Pancreas (tissue), 10 donors: Measurements from ENCODE around the gene PTPRU. TPM values are rescaled to one million over a fixed set of nuclear protein-coding genes. Genes with fewer than 3 reads are reported as not detected.

Experiments used
- ATAC-seq, 4 donors: fragments of 200-7000 bp; cut with Tn5 transposase; one replicate each; pipeline versions ENCODE4 v1.8.0 to v1.9.1; 2020; ENCODE audit warnings: mild to moderate bottlenecking in 4 of 4, moderate library complexity in 4 of 4
- DNase-seq, 6 donors: peaks; one replicate each; pipeline ENCODE4 v3.0.0-alpha.2; 2020
- FAIRE-seq: peaks from 2 replicates; lab custom pipeline; 2012; peaks lifted over from hg19 to GRCh38; lab: Jason Lieb, UNC
- H3K27ac ChIP-seq, 4 donors: fragments of 200-600 bp; sonication (generic); 1 replicate in 3 of 4; 2 replicates in 1 of 4; pipeline versions ENCODE4 v1.5.0 to v1.8.0; 2020
- H3K27me3 ChIP-seq, 4 donors: fragments of 200-600 bp; one replicate each; pipeline ENCODE4 v1.8.0; 2021
- H3K36me3 ChIP-seq, 3 donors: fragments of 200-600 bp; sonication (generic) in 1 of 3; one replicate each; pipeline versions ENCODE4 v1.5.0 to v1.8.0; 2020 to 2021
- H3K4me1 ChIP-seq, 3 donors: fragments of 200-600 bp; one replicate each; pipeline ENCODE4 v1.8.0; 2021
- H3K4me3 ChIP-seq, 4 donors: fragments of 200-600 bp; sonication (generic) in 2 of 4; one replicate each; pipeline versions ENCODE4 v1.5.0 to v1.8.0; 2020 to 2021
- H3K9me3 ChIP-seq, 4 donors: fragments of 200-600 bp; one replicate each; pipeline ENCODE4 v1.8.0; 2021
- CTCF ChIP-seq, 4 donors: fragments of 200-600 bp; sonication (generic) in 3 of 4; IDR thresholded peaks; one replicate each; pipeline versions ENCODE4 v1.5.0 to v1.8.0; 2021; ENCODE audit warnings: antibody characterized with exemption in 4 of 4
- WGBS, 2 donors: extraction: QIAGEN DNeasy Blood & Tissue Kit; methylation state at CpG; one replicate each; pipeline ENCODE4 v1.1.7; 2013; 5-methylcytosine and 5-hydroxymethylcytosine counted together
- intact Hi-C, 3 donors: fragments of 100-400 bp; cut with DNase I; formaldehyde crosslinking; loops; one replicate each; pipeline versions ENCODE4 v1.11.1 to v1.14.2; 2022
- polyA plus RNA-seq, 2 donors: library from polyadenylated mRNA; stranded (reverse); fragments of 200-250 nt; gene quantifications; one replicate each; pipeline ENCODE4 v1.2.3, GENCODE V29; 2013
- total RNA-seq, 6 donors: library from RNA; stranded (reverse); fragmentation: NEBNext Ultra II Directional in 4 of 6; extraction: Animal tissue kit (Norgen Biotek cat#: 25700) in 4 of 6; gene quantifications; one replicate each; pipeline versions ENCODE4 v1.2.1 to v1.2.4, GENCODE V29; 2021 to 2023
- donor health status: healthy with polysubstance abuse.
- donor health status: DM: no; HTN: no; CAD: no; lungs with moderate emphysema.
- donor health status: DM: no; HTN: no; CAD: no.
- donor health status: control.
- donor health status: control.
- donor health status: Bipolar disorder and iron deficiency.
- donor health status: DM: yes; HTN: yes; CAD: no.
- donor health status: DM: no; HTN: no; CAD: no.
- donor health status: DM: no; HTN: no; CAD: no.
- donor health status: DM: yes; HTN: yes; CAD: no.

PTPRU gene
- total and polyA plus RNA-seq, 8 donors: 12.3 to 20.9 (median 15.2) TPM

- no peak for TF ChIP-seq CTCF (IDR thresholded peaks at IDR 0.05)
- Histone ChIP-seq H3K27me3 (no peaks in the 10 kb centered on the region), H3K4me1 (no peaks in the 10 kb centered on the region), H3K27ac (no peak overlapping the region), H3K9me3 (no peaks in the 10 kb centered on the region), H3K4me3 (no peak overlapping the region), H3K36me3 (peaks cover 0 to 15% (median 0%) of the 10 kb centered on the region in 3 donors)
- ATAC-seq (no peak), FAIRE-seq (no peak), DNase-seq (no peak)
- WGBS, 2 donors: 61 to 63% methylated on average over 4 of the region's 4 CpGs
- intact Hi-C loops: loop anchor here in 1 of 3 donors (10.0 kb wide), 1 partner anchor 424 kb away; no protein-coding TSS in a partner anchor
Measured at GRCh38 chr1:29208442-29208841, 27.9 kb upstream of the PTPRU start.

GRCh38 chr1:29209173-29209572 is 27.1 kb upstream of the PTPRU start:
- H3K27ac ChIP-seq: no peak overlapping the region
- no peak for FAIRE-seq

GRCh38 chr1:29210278-29211085 is 25.8 kb upstream of the PTPRU start:
- no peak for ATAC-seq
- 91 to 93% methylated on average over 7 of the region's 7 CpGs for WGBS, 2 donors
- peaks cover 0 to 20% (median 0%) of the 10 kb centered on the region in 3 donors for H3K36me3 ChIP-seq
- intact Hi-C loops: no loop called here
- H3K4me1 ChIP-seq: no peaks in the 10 kb centered on the region
- no peak overlapping the region for H3K27ac ChIP-seq
- no peak for DNase-seq
- no peak overlapping the region for H3K4me3 ChIP-seq
- H3K27me3 ChIP-seq: no peaks in the 10 kb centered on the region
- no peak for FAIRE-seq
- no peaks in the 10 kb centered on the region for H3K9me3 ChIP-seq
- no peak for TF ChIP-seq CTCF (IDR thresholded peaks at IDR 0.05)

More at GRCh38 chr1:29209173-29209572, 27.1 kb upstream of the PTPRU start:
- 71 to 73% methylated on average over 5 of the region's 5 CpGs for WGBS, 2 donors
- Histone ChIP-seq H3K9me3 (no peaks in the 10 kb centered on the region), H3K27me3 (no peaks in the 10 kb centered on the region), H3K4me1 (no peaks in the 10 kb centered on the region), H3K4me3 (no peak overlapping the region), H3K36me3 (peaks cover 0 to 16% (median 0%) of the 10 kb centered on the region in 3 donors)
- DNase-seq (no peak), ATAC-seq (peak in 1 of 4 donors; percentile 56)
- intact Hi-C loops: loop anchor here in 1 of 3 donors (10.0 kb wide), 1 partner anchor 424 kb away; no protein-coding TSS in a partner anchor
- TF ChIP-seq CTCF (IDR thresholded peaks at IDR 0.05): no peak

GRCh38 chr1:29211086-29212030 is 25.0 kb upstream of the PTPRU start:
- no peak for FAIRE-seq

More at GRCh38 chr1:29211086-29212030, 25.0 kb upstream of the PTPRU start:
- Histone ChIP-seq H3K4me3 (no peak overlapping the region), H3K36me3 (peaks cover 0 to 25% (median 0%) of the 10 kb centered on the region in 3 donors), H3K4me1 (no peaks in the 10 kb centered on the region), H3K27me3 (no peaks in the 10 kb centered on the region), H3K9me3 (no peaks in the 10 kb centered on the region), H3K27ac (no peak overlapping the region)
- intact Hi-C loops: no loop called here
- no peak for DNase-seq
- no peak for TF ChIP-seq CTCF (IDR thresholded peaks at IDR 0.05)
- no peak for ATAC-seq
- WGBS, 2 donors: 90 to 93% methylated on average over 12 of the region's 12 CpGs
